H7 (cell line): ENCODE measurements around the gene SLC38A3. TPM values are rescaled to one million over a fixed set of nuclear protein-coding genes. Genes with fewer than 3 reads are reported as not detected.
"Not testable (repeated sequence)": the region's sequence is repeated elsewhere in the genome, so short reads cannot be mapped to it uniquely, and the experiment has no call there.

Experiments used
- DNase-seq: peaks from one replicate; pipeline ENCODE4 v3.0.0; 2012
- H3K27me3 ChIP-seq: 2 replicates; pipeline ENCODE4 v1.6.0; 2011; ENCODE audit warnings: mild to moderate bottlenecking, low read length; ENCODE audit not compliant: control insufficient read depth, insufficient read depth
- H3K36me3 ChIP-seq: replicated peaks from 2 replicates; pipeline ENCODE4 v1.5.1; 2011; ENCODE audit warnings: low read length; ENCODE audit not compliant: control insufficient read depth, insufficient read depth
- H3K4me3 ChIP-seq: 2 replicates; pipeline ENCODE4 v1.5.1; 2011; ENCODE audit warnings: low read depth, mild to moderate bottlenecking, control low read depth, low read length, moderate library complexity; ENCODE audit not compliant: insufficient read depth
- total RNA-seq: library from RNA; depleted of rRNA; stranded (reverse); fragments of >200 nt; shearing (Covaris generic); gene quantifications from 2 replicates; pipeline ENCODE4 v1.2.3, GENCODE V29; 2014

SLC38A3 gene
- total RNA-seq, 1 experiment from 2014 or later = 0.21 TPM

DNA sequence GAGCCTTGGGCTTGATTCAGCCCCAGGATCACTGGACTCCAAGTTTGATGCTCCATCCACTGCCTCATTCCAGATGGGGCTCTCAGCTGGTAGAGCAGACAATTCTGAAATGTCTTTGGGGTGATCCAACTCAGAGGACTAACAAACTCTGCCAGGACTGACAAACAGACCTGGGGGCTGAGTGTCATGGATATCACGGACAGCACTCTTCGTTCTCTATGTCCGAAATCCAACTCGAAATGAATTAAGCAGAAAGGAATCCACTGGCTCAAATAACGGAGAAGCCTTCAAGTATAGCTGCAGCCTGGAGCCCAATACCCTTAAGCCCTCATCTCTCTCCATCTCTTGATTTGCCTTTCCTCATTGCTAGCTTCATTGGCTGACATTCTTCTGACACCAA is 14.2 kb downstream of the SLC38A3 start:
- Histone ChIP-seq H3K27me3 (no peaks in the 10 kb centered on the region), H3K36me3 (no peaks in the 10 kb centered on the region), H3K4me3 (no peak overlapping the region)
- no peak for DNase-seq

DNA sequence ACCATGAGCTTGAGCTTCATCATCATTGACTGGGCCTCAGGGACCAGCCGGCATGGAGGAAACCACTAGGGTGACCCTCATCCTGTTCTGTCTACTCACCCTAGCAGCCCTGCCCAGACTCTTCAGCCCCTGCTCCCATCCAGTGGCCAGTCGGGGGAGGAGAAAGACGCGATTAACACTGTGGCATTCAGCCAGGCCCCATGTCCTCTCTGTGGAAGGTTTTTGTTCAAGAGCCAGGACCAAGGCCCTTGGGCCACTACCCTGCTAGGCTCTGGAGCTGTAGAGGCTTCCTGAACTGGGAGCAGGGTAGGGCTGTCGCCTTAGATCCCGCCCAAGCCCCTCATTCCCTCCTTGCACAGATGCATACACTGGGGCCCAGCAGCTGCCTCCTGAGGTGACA is 15.0 kb downstream of the SLC38A3 start:
- DNase-seq = no peak
- H3K27me3 ChIP-seq = no peaks in the 10 kb centered on the region
- H3K4me3 ChIP-seq = no peak overlapping the region
- H3K36me3 ChIP-seq = no peaks in the 10 kb centered on the region

DNA sequence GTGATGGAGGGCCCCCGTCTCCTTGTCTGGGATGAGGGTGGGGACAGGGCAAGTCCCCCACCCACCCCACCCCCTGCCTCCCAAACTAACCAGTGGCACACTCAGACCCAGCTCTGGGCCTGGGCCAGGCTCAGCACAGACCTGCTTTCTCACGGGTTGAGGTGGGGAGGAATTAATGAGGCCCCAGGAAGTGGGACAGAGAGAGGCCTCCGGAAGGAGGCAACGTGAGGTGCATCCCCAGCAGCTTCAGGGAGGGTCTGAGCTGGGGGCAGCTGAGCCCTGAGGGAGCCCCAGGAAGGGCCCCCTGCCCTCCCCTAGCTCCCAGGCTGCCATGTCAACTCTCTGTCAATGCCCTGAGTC is 16.0 kb downstream of the SLC38A3 start:
- no peak for DNase-seq
- Histone ChIP-seq H3K36me3 (no peaks in the 10 kb centered on the region), H3K4me3 (no peak overlapping the region), H3K27me3 (no peaks in the 10 kb centered on the region)

DNA sequence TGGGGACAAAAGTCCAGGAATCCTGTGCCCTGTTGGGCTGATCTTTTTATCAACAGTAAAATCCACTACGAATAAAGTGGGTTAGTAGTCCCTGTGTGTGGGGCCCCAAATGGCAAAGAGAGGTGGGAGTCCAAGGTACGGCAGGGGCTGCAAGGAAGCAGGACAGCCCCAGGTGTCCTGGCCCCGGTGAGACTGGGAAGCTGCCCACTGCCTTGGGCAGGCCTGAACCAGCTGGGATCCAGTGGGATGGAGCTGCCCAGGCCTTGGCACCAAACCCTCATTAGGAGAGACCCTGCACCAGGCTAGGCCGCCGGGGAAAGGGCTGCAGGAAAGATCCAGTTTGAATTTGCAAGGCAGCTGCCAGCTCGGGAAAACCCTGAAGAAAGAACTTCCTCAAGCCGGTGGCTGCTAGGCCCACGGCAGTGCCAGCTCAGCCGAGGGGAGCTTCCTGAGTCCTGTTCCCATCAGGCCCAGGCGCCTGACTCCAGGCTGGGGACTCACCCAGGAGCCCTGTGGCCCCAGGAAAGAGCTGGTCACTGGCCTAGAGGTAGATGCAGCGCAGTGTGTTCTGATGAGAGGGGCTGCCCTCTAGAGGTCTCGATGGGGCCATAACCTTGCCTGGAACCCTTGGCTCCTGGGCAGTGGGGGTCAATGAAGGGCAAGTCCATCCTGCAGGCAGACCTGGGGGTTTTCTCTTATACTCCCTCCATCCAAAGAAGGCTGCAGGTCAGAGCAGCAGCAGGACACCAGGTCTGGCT is 16.5 kb downstream of the SLC38A3 start:
- Histone ChIP-seq H3K27me3 (no peaks in the 10 kb centered on the region; the same call in 1 of the 2 replicates), H3K36me3 (no peaks in the 10 kb centered on the region), H3K4me3 (no peak overlapping the region)
- DNase-seq = peak; percentile 93

DNA sequence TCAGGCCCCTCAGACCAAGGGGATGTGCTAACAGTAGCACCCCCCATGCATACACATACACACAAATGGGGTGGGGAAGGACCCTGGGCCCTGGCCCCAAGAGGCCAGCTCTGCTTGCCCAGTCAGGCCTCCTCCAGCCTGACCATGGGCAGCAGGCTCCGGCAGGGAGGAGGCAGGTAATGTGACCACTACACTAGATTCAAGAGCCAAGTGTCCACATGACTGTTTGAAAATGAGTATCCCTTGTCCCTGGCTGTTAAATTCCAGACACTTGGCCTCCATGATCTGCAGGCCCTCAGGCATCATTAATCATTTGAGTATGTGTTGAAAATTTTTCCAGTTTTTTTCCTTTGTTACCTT is 17.1 kb downstream of the SLC38A3 start:
- H3K36me3 ChIP-seq = no peaks in the 10 kb centered on the region
- DNase-seq = no peak
- no peak overlapping the region for H3K4me3 ChIP-seq
- peaks cover 5% of the 10 kb centered on the region for H3K27me3 ChIP-seq

DNA sequence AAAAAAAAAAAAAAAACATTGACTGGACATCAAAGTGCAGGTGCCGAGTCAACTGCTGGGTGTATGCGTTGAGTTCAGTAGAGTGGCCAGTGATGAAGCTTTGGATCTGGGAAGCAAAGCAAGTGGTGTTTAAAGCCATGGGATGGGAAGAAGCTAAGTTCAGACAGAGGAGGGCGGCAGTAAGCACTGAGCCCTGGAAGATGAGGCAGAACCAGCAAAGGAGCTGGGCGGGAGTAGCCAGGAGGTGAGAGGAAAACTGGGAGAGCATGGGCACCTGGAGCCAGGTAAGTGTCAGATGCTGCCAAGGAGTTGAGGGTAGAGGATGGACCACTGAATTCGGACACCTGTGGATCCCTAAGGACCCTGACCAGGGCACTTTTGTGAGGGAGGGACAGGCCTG is 19.6 kb downstream of the SLC38A3 start:
- H3K36me3 ChIP-seq = no peaks in the 10 kb centered on the region
- DNase-seq = no peak
- H3K27me3 ChIP-seq = peaks cover 5% of the 10 kb centered on the region
- no peak overlapping the region for H3K4me3 ChIP-seq

DNA sequence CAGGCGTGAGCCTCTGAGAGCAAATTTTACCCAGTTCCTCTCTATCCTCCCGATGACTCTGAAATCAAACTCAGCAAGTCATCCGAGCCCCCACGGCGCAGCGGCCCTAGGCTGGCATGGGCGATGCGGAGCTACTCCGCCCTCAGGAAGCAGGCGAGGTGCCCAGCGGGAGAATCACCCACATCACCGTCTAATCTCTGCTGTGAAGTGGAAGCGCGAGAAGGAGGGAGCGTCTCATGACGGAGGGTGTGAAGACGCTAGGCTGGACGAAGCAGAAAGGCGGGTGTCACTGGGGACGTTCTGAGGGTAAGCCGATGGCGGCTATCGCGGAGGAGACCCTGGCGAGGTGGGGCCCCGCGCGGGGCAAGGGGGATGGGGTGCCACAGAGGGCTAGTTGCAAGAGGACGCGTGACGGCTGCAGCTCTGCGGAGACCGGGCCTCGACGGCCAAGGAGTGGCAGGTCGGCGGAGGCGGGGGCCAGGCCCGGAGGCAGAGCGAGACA is 21.9 kb downstream of the SLC38A3 start:
- DNase-seq = no peak
- peak overlapping the region; percentile 50 for H3K4me3 ChIP-seq
- no peaks in the 10 kb centered on the region for H3K36me3 ChIP-seq
- H3K27me3 ChIP-seq = peaks cover 5% of the 10 kb centered on the region

DNA sequence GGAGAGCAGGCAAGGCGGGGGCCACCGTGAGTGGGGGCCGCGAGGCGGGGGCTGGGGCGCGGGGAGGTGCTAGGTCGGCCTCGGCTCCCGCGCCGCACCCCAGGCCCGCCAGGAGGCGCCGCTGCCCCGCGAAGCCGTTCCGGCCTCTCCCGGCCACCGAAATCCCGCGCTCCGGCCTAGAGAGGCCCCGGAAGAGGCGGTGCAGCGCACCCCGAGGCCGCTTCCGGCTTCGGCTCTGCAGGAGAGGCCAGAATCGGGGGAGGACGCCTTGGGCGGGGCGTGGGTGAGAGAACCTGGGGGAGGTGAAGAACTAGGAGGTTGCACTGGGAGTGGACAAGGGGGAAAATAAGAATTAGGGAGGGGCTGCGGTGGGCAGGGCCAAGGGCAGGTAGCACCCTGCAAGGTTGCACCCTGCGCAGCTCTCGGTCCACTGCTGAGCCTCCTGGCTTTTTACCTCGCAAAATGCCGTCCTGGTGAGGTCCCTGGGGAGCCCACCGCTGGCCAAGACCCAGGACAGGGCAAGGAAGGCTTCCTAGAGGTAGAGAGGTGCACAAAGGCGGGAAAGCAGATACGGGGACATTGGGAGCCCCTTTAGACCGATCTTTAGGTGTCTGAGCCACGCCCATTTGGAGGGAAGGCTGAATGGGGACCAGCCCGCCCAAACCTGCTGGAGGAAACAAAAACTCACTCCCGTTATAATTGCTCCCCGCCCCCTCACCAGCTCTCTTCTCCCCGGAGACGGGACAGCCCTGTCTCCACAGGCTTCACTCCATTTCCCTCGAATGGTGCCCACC is 22.5 kb downstream of the SLC38A3 start:
- Histone ChIP-seq H3K36me3 (no peaks in the 10 kb centered on the region), H3K4me3 (peak overlapping the region; percentile 81), H3K27me3 (peaks cover 5% of the 10 kb centered on the region)
- DNase-seq = peak; percentile 98

DNA sequence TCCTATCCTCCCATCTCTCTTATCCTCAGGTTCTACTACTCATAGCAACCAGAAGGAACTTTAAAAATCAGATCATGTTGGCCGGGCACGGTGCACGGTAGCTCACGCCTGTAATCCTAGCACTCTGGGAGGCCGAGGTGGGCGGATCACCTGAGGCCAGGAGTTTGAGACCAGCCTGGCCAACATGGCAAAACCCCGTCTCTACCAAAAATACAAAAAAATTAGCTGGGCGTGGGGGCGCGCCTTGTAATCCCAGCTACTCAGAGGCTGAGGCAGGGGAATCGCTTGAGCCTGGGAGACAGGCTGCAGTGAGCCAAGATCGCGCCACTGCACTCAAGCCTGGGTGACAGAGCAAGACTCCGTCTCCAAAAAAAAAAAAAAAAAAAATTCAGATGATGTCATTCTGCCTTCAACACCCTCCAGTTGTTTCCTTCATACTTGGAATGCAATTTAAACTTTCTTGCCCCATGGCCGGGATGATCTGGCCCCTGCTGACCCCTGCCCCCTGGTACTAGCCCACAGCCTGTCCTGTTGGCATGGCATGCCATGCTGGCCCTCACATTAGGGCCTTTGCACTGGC is 23.2 kb downstream of the SLC38A3 start:
- H3K36me3 ChIP-seq, DNase-seq, H3K27me3 ChIP-seq: not testable (repeated sequence)
- H3K4me3 ChIP-seq = peak overlapping the region; percentile 81

DNA sequence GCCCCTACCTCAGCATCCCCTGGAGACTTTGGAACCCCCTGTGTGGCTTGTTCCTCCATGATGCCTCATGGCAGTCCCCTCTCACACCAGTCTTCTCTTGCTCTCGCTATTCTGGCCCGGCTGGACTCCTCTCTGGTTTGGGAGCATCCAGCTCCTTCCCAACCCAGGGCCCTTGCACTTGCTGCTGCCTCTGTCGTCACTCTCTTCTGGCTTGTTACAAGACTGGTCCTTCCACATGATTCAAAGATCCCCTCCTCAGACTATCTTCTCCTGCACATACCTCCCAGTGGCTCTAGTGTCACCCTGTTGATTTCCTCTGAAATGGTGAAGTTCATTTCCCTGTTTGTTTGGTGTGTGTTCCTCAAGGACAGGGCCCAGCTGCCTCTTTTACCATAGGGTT is 24.4 kb downstream of the SLC38A3 start:
- Histone ChIP-seq H3K4me3 (no peak overlapping the region), H3K27me3 (peaks cover 5% of the 10 kb centered on the region), H3K36me3 (no peaks in the 10 kb centered on the region)
- DNase-seq = no peak

DNA sequence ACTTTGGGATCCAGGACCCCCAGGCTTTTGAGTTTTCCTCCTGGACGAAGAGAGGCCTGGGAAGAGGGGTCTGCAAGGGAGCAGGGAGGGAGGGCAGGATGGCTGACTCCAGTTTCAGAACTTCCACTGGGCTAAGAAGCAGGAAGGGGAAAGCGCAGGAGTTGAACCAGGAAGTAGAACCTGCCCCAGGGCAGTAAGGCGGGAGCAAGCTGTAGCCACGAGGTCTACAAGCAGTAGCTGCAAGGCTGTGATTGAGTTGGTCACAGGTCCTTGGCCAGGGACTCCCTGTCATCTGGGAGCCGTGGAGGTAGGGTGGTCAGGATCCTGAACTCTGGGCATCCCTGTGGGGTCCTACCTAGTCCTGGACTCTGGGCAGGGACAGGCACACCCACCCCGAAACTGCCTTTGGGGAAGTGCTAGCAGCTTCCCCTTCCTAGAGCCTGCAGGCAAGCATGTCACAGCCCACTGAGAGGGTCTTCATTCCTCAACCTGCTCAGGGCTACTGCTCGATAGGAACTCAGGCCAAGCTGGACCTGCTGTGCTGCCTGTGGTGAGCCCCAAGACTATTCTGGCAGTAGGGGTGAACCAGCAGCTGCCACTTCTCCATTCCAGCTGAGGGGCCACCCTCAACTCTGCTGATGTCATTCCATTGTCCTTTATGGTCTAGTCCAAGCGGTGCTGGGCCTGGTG is 25.2 kb downstream of the SLC38A3 start:
- no peaks in the 10 kb centered on the region for H3K36me3 ChIP-seq
- peaks cover 5% of the 10 kb centered on the region for H3K27me3 ChIP-seq
- H3K4me3 ChIP-seq = no peak overlapping the region
- DNase-seq = no peak

DNA sequence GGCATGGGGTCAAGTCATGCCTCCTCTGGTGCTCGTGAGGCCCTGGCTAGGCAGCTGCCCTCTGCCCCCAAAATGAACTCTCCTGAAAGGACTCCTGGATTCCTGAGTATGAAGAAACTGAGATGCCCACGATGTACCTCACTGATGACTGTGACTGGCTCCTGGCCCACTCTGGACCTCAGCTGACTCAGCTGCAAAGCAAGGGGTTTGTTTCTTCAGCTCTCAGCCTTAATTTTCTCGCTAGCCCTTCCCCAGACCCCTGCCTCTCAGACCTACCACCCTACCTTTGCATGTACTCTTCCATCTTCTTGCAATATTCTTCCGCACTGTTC is 25.7 kb downstream of the SLC38A3 start:
- no peak for DNase-seq
- Histone ChIP-seq H3K36me3 (no peaks in the 10 kb centered on the region), H3K27me3 (peaks cover 5% of the 10 kb centered on the region), H3K4me3 (no peak overlapping the region)

DNA sequence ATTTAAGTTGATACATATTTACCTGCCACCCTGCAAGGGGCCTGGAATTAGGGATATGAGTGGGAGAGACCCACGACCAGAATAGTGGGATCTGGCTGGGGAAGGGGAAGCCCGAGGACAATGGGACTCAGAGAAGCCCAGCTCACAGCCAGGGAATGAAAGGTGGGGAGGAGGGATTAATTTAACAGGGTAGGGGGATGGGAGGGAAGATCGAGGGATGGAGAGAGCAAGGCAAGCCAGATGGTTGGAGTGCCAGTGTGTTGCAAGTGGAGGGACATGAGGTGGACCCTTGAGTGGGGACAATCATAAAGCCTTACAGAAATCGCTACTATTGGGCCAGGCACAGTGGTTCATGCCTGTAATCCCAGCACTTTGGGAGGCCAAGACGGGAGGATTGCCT is 26.5 kb downstream of the SLC38A3 start:
- H3K4me3 ChIP-seq = no peak overlapping the region
- no peaks in the 10 kb centered on the region for H3K36me3 ChIP-seq
- peaks cover 5% of the 10 kb centered on the region for H3K27me3 ChIP-seq
- no peak for DNase-seq

DNA sequence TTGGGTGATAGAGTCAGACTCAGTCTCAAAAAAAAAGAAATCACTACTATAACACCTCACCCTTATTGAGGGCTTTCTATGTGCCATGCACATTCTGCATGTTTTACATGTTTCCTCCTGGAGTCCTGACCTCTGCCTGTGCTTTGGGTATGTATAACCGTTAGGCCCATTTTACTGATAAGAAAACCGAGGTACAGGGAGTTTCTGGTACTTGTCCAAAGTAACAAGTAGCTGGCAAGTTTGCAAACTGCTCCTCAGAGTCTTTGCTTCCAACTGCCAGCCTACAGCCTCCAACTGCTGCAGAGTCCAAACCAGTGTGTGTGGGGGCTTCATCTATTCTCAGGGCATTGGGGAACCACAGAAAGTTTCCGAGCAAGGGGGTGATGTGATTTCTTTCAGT is 27.2 kb downstream of the SLC38A3 start:
- H3K27me3 ChIP-seq = no peaks in the 10 kb centered on the region
- H3K4me3 ChIP-seq = no peak overlapping the region
- DNase-seq = no peak
- H3K36me3 ChIP-seq = no peaks in the 10 kb centered on the region
